Measurements from ENCODE around the gene RNF4.
A peak's percentile ranks its signal among the peaks of the same experiment; 100 is the strongest.
"Not testable (repeated sequence)": the region's sequence is repeated elsewhere in the genome, so short reads cannot be mapped to it uniquely, and the experiment has no call there.

Gene RNF4

DNA sequence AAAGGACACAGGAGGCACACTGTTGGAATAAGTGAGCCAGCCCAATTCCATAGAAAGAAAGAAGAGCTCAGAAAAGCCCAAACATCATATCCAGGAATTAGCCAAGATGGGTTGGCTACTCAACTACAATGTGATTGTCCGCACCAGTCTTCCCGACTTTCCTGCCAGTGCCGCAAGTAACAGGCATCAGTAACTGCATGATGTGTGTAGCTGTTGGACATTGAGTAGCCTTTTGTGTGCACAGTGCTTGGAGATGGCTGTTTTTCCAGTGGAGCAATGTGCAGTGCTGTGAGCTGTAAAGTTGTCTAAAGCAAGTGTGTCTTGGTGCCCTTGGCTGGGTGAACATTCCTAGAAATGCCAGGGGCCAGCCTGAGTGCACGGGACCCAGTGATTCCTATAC is 38.4 kb downstream of the RNF4 start:
- TF ChIP-seq ZNF274 (IDR thresholded peaks at IDR 0.05; ENCODE audit: low read depth, low read length) = no peak
- no peak overlapping the region for H3K4me3 ChIP-seq (ENCODE audit: low read length)

DNA sequence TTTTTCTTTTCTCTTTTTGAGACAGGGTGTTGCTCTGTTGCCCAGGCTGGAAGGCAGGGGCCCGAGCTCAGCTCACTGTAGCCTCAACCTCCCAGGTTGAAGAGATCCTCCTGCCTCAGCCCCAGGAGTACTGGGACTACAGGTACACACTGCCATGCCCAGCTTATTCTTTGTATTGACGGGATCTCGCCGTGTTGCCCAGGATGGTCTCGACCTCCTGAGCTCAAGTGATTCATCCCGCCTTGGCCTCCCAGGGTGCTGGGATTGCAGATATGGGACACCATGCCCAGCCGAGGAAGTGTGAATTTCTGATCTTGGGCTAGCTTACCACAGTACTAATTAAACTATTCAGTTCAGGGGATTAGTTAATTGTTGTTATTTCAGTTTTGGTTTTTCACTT is 38.9 kb downstream of the RNF4 start:
- TF ChIP-seq ZNF274 (IDR thresholded peaks at IDR 0.05; ENCODE audit: low read depth, low read length) = no peak
- H3K4me3 ChIP-seq (ENCODE audit: low read length) = no peak overlapping the region

DNA sequence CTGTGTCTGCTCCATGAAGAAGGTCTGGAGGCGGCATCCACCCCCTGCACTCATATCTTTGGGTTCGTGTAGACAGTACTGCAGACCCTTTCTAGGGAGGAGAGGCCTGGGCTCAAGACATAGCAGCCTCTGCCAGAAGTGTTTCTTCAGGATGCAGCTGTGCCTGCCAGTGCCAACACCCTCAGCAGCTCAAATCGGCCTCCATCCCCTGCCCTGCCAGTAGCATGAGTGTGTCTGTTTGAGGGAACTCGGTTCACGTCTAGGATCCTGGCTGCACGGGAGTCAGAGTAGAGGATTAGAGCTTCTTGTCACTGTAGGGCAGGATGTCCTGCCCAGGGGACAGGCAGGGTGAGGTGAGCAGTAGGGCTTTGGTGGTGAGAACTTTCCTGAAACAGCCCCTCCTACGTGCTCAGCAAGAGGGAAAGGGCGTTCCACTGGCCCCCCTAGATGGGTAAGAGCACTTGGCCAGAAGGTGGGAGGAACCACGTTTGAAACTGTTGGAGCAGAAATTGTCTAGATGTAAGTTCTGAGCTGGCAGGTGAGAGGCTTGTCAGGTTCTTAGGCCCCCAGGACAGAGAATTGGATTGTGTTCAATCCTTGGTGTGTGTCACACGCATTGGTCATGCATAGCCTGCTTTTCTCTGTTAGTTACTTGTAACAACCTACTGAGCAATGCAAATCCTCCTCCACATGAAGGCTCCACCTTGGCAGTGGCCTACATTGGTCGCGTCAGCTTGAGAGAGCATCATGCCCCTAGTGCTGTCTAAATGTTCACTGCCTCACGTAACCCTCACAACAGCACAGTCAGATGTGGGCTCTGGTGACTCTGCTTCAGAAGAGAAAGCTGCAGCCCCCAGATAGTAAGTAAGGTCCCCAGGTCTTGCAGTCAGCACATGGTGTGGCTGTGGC is 41.7 kb downstream of the RNF4 start:
- H3K4me3 ChIP-seq (ENCODE audit: low read length) = no peak overlapping the region
- no peak for TF ChIP-seq ZNF274 (IDR thresholded peaks at IDR 0.05; ENCODE audit: low read depth, low read length)

DNA sequence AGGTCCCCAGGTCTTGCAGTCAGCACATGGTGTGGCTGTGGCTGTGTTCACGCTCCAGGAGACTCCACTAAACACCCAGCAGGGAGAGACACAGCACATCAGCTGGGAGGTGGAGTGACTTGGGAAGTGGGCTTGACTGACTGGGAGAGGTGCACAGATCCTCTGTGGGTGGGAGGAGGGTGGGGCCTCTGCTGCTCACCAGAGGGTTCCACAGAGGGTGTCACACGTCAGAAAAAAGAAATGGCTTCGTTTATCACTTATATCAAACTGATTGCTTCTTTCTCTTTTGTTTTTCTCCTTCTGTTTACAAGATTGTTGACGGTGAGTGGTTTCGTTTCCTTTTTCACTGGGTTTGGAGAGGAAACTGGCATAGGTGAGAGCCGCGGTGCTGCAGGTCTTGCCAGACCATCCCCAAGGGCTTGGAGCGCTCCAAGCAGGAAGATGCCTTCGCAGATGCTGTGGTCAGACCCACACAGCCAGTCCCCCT is 42.8 kb downstream of the RNF4 start:
- H3K4me3 ChIP-seq (ENCODE audit: low read length) = no peak overlapping the region
- no peak for TF ChIP-seq ZNF274 (IDR thresholded peaks at IDR 0.05; ENCODE audit: low read depth, low read length)

DNA sequence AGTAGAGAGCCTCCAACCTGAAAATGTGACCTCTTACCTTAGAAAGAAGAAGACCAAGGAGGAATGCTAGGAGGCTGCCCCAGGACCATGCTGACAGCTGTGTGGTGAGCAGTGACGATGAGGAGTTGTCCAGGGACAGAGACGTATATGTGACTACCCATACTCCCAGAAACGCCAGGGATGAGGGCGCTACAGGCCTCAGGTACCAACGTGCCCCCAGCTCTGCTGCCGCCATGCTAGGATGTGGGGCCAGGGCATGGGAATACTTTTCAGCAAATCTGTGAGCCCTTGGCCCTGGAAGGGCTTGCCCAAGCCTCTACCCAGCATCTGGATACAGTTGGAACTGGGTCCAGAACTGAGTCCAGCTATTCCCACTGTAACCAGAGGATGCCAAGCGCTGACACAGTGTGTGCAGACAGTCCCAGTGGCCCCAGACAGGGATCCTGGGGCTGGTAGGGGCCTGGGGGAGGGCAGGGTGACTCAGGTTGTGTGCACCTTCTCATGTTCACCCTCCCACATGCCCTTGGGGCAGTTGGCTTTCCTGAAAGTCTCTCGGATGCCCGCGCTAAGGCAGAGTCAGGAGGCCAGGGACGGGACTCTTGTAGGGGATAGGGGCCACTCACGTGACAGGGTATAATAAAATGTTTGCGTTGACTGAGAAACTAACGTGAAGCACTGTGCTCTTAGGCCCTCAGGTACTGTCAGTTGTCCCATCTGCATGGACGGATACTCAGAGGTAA is 43.7 kb downstream of the RNF4 start:
- H3K4me3 ChIP-seq (ENCODE audit: low read length) = no peak overlapping the region
- TF ChIP-seq ZNF274 (IDR thresholded peaks at IDR 0.05; ENCODE audit: low read depth, low read length) = no peak

DNA sequence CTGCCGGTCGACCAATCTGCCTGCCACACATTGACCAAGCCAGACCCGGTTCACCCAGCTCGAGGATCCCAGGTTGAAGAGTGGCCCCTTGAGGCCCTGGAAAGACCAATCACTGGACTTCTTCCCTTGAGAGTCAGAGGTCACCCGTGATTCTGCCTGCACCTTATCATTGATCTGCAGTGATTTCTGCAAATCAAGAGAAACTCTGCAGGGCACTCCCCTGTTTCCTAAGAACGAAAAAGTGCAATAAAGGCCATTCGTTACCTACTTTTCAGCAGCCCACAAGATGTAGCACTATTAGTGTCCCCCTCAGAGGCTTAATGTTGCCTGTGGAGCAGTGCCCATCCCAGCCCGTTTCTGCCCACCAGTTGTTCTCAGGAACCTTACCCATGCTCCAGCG is 45.3 kb downstream of the RNF4 start:
- not testable (repeated sequence) for H3K4me3 ChIP-seq (ENCODE audit: low read length)

DNA sequence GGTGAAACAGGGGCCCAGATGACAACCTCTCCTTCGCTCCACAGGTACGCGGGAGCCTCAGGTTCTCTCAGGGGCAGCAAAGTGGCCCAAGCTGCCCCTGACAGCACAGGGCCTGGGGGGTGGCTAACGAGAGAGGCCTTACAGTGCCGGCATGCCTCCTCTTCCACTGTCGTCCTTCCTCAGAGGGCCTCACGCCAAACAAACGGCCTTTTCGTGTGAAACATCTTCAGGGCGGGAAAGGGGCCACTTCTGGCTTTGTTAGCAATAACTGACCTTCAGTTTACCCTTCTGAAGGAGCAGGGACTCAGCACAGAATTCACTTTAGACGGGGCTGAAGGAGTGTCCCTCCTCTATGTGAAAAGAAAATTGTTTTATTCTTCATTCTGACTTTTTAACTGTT is 46.0 kb downstream of the RNF4 start:
- H3K4me3 ChIP-seq (ENCODE audit: low read length) = not testable (repeated sequence)

DNA sequence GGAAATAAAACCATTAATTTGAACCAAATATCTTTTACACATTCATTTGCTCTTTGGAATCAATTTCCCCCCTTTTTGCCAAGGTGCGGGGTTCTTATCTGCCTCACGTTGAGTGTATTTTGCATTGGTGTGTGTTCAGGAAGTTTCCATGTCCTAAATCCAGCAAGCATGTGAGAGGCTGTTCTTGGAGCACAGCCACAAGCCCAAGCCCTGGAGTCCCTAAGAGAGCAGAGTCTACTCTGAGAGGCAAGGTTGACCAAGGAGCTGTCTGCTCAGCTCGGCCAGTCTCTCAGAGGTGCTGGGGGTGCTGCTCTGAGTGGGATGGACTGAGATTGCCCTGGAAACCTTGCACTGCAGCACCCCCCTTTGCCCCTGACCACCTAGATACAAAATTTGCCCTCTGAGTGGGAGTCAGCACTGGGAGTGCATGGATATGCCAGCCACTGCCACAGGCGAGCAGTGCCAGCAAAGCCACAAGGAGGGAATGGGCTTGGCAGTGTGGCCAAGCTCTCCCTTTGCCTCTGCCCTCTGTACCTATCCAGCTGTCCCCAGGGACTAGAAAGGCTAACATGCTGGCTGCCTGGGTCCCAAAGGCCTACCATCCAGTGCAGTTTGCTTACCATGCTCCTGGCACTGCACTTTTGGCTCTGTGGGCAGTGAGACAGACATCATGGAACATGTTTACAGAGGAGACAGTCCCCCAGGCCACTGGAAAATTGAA is 47.1 kb downstream of the RNF4 start:
- TF ChIP-seq ZNF274 (IDR thresholded peaks at IDR 0.05; ENCODE audit: low read depth, low read length) = no peak
- H3K4me3 ChIP-seq (ENCODE audit: low read length) = no peak overlapping the region

DNA sequence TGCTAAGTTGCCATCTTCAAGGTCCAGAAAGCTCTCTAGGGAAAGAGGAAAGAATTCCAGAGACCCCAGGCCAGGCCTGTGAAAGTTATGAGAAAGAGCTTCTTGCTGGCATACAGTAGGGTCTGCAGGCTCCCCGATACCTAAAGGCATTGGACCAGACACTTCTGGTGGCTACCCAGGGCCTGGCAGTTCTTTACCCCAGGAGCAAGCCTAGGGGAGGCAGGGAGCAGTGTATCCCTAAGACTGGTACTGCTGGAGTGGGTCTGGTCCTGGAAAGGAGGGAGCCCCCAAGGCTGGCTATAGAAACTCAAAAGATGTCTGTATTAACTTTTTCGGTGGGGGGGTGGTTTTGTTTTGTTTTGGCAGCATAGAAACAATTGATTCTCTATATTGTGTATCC is 47.7 kb downstream of the RNF4 start:
- no peak overlapping the region for H3K4me3 ChIP-seq (ENCODE audit: low read length)
- no peak for TF ChIP-seq ZNF274 (IDR thresholded peaks at IDR 0.05; ENCODE audit: low read depth, low read length)

DNA sequence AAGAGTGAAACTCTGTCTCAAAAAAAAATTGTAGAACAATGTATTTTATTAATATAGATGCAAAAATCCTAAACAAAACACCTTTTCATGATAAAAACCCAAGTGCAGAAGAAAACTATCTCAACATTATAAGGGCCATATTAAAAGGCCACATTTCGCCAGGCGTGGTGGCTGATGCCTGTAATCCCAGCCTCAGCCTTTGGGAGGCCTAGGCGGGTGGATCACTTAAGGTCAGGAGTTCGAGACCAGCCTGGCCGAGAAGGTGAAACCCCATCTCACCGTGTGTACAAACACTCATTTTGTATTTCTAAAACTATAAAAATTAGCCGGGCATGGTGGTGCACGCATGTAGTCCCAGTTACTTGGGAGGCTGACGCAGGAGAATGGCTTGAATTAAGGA is 57.7 kb downstream of the RNF4 start:
- H3K4me3 ChIP-seq (ENCODE audit: low read length) = no peak overlapping the region
- no peak for TF ChIP-seq ZNF274 (IDR thresholded peaks at IDR 0.05; ENCODE audit: low read depth, low read length)

DNA sequence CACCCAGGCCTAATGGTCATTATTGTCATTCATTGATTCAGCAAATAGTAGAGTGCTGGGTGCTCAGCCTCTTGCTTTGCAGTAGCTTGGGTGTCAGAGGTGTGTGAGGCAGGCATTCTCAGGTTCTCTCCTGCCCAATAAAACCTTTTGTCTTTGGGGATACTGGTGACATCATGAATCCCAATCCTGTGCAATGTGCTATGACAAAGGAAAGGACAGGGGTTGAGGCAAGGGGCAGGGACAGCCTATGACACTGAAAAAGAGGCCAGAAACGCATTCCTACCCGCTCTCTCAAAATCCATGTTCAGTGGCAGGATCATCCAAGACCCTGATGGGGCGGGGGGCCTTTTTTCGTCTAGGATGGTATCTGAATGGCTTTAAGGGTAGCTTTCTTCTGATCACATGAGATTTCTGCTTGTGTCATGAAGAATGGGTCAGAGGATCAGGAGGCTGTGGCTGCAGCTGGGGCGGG is 66.0 kb downstream of the RNF4 start:
- peak overlapping the region; percentile 76; the same call in 1 of the 2 replicates for H3K4me3 ChIP-seq (ENCODE audit: low read length)

DNA sequence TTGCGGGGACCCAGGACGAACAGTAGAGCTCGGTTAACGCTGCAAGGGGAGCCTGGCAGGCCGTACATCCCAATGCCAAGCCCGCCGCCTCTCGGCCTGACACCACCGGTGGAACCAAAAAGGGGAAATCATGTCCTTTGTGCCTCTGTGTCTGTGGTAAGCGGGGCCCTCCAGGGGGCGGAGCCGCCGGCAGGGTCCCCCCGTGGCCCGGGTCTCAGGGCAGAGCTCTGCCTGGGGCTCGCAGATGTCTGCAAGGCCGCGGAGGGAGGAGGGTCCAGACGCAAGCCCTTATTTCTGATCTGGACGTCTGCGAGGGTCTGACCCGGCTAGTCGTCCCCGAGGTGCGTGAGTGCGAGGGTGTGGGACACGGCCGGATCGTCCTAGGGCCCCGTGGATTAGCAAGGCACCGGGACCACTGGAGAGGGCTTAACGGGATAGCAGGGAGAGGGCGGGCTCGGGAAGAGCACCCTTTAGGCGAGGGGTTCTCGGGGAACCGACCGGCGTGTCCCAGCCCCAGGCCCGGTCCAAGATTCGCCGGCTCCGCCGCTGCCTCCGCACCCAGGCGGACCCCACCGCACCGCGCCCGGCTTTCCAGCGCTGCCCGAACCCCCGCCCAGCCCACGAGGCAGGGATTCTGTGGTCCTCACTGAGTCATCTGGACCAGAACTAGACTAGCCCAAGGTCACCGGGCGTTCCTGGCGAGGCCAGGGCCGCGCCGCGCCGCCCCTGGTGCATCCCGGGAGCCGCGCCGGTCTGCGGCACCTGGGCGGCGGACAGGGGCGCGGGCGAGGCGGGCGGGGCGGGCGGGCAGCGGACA is 66.7 kb downstream of the RNF4 start:
- H3K4me3 ChIP-seq (ENCODE audit: low read length) = peak overlapping the region; percentile 76; the same call in 1 of the 2 replicates
- TF ChIP-seq ZNF274 (IDR thresholded peaks at IDR 0.05; ENCODE audit: low read depth, low read length) = no peak

More for the DNA sequence above, 66.0 kb downstream of the RNF4 start:
- TF ChIP-seq ZNF274 (IDR thresholded peaks at IDR 0.05; ENCODE audit: low read depth, low read length) = no peak

DNA sequence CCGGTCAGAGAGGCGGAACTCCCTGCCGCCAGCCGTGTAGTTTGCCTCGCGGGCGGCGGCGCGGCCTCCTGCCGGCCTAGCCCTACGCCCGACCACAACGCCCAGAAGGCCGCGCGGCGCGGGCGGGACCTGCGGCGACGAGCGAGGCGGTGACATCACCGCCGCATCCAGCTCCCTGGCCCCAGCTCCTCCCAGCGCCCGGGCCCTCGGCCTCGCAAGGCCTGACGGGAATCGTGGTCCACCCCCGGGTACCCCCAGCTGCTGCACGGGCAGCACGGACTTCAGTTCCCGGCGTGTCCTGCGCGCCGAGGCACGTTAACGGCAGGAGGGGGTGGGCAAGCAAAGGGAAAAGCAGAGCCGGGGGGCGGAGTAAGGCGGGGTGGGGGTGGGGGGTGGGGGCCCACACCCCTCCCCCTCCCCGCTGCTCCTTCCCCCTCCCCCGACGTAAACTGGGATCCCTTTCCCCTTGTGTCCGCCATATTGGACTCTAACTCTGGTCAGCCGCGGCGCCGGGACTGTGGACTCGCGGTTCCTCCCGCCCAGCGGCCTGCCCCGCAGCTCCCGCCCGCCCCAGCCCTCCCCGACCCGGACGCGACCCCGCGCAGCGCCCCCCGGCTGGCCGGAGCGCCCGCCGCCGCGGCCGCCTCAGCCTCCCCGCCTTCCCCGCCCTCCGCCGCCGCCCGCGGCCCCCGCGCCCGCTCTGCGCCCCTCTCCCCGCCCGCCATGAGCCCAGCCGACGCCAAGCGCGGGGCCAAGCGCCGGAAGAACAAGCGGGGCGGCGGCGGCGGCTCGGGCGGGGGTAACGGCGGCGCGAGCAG is 67.5 kb downstream of the RNF4 start, which contains the start of gene FAM193A:
FAM193A (plus strand) TSS at position 455 of the 818 bp plus-strand sequence; CDS start at position 724, 269 bp downstream.
- H3K4me3 ChIP-seq (ENCODE audit: low read length) = peak within 1 kb of the TSS; percentile 95
- no peak for TF ChIP-seq ZNF274 (IDR thresholded peaks at IDR 0.05; ENCODE audit: low read depth, low read length)

Data from GM08714 (cell line).